NCI-H510A (cell line): ENCODE data around the gene SPR.
A peak's percentile ranks its signal among the peaks of the same experiment; 100 is the strongest.

ENCODE experiments used
- DNase-seq: peaks from one replicate; lab custom pipeline; 2025; lab: John Stamatoyannopoulos, UW

The SPR gene

DNA sequence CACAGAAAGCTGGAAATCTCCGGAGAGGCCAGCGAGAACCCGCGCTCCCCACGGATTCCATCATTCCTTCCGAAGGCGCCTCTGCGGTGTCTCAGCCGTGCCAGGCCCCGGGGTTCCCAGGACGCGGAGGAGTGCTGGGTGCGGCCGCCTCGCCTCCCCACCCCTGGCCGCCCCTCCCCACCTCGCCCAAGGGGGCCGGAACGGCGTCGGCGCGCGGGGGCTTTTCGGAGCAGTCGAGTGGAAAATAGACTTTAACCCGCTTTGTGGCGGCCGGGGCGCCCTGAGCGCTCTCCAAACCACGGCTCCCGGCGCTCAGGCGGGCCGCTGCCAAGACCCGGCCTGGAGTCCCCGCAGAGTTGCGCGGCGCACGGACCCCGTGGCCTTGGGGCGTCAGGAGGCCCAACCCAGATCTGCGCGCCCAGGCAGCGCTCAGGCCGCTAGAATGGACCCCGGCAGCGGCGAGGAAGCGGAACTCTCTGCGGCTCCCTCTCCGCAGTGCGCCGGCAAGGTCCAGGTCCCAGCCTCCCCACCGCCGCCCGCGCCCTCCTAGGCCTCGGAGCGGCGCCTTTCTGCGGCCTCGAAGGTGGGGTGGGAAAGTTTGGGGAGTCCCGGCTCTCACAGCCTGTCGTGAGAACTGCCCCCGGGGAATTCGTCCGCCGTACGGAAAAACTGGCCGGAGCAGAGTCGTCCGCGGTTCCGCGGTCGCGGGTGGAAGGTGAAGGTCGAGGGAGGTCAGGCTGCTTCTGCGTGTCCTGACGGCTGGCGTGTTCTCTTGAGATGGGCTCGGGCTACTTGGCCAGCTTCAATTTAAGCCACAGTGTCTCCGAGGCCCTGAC, 28.9 kb downstream of the SPR start:
- peak; percentile 36 for DNase-seq

DNA sequence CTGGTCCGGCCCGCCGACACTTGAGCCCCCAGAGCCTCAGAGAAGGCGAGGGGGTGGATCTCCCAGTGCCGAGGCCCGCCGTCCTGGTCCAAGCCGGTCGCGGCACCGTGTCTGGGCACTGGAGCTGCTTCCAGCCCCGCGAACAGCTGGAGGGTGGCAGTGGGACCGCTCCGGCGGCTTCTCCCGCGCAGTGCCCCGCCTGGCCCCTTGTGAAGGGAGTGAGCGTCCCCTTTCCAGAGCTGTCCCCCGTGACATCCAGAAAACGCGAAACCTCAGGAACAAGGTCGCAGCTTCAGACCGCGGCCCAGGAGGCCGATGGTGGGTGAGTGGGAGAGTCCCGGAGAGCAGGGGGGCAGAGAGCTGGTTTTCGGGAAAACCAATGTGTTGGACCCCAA, 29.5 kb downstream of the SPR start:
- DNase-seq = no peak

DNA sequence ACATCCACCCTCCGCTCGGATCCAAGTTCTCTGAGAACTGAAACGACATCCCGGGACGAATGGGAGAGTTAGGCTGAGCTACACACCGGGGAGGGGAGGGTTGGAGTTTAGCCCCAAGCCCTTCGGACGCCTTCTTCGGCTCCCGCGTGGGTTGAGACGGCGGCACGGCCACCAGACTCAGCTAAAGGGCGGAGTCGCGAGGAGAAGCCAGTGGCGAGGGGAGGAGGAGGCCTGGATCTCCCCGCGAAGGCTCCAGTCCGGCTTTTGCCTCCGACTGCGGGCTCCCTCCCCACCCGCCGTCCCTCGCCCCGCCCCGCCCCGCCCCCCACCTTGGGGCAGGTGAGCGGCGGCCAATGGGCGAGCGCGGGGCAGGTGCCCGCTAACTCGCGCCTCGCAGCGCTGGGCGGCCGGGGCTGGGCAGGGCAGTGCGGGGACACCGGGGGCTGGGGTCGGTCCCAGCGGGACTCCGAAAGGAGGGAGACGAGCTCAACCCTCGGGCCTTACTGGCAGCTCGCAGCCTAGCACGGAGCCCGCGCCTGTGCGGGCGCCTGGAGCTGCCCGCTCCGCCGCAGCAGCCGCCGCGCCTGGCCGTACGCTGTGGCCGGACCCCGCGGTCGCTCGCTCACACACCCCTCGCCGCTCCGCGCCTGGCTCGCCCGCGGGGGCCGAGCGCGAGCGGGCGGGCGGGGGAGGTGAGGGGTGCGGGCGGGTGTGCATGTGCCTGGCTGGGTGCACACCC, 30.1 kb downstream of the SPR start, which contains the start of gene EMX1:
EMX1 (plus strand) TSS at position 382 of the 739 bp plus-strand sequence; CDS start at position 716, 334 bp downstream.
- peak; percentile 80 for DNase-seq

DNA sequence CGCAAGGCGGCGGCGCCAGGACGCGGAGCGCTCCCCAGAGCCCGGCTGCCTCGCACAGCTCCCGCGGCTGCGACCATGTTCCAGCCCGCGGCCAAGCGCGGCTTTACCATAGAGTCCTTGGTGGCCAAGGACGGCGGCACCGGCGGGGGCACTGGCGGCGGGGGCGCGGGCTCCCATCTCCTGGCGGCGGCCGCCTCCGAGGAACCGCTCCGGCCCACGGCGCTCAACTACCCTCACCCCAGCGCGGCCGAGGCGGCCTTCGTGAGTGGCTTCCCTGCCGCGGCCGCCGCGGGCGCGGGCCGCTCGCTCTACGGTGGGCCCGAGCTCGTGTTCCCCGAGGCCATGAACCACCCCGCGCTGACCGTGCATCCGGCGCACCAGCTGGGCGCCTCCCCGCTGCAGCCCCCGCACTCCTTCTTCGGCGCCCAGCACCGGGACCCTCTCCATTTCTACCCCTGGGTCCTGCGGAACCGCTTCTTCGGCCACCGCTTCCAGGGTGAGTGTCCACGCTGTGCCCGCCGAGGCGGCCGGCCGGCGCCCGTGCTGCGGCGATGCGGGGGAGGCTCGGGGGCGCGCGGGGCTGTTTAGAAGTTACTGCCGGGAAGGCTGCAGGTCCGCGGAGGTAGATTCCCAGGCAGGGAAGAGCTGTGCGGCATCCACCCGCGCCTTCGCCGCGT, 30.8 kb downstream of the SPR start:
- no peak for DNase-seq

DNA sequence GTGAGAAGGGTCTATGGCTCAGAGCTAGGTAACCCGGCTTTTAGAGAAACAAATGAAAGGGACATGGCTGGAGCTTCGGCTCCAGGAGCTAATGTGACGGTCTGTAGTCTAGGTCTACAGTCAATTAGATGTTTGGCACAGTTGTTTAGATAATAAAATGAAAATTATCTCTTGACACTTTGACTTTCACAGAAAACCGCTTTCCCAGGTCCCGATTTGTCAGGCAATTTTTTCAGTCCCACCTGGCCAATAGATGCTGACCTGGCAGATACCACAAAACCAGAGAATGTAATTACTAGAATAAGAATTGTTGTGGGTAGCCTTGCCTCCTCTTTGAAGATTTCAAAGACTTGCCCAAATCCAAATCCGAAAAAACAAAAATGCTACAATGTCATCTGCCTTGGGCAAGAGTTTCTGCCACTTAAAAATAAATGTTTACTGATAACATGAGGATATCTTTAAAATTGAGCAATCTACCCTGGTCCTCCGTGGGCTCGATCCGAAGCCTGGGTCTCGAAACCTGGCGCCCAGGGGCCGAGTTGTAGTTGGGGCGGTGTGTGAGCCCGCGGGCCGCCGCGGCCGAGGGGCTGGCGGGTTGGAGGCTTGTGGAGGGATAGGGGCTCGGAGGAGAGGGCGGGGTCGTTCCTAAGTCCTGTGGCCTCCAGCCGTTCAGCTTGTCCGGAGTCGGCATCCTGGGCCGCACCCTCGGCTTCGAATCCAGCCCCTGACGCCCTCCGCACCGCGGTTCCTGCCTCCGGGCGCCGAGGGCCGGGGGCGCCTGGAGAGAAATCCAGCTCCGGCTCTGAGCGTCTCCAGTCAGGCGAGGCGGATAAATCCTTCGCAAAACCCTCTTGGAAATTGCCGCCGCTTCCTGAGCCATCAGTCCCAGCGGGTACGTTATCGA, 32.5 kb downstream of the SPR start:
- no peak for DNase-seq

- no peak for DNase-seq
Observed at GRCh38 chr2:72920318-72921087, 33.3 kb downstream of the SPR start.

GRCh38 chr2:72921088-72921851, 34.1 kb downstream of the SPR start:
- no peak for DNase-seq

- no peak for DNase-seq
Observed at GRCh38 chr2:72921853-72922252, 34.6 kb downstream of the SPR start.

- no peak for DNase-seq
Observed at GRCh38 chr2:72923833-72924352, 36.7 kb downstream of the SPR start.

GRCh38 chr2:72924353-72925240, 37.4 kb downstream of the SPR start:
- no peak for DNase-seq

DNA sequence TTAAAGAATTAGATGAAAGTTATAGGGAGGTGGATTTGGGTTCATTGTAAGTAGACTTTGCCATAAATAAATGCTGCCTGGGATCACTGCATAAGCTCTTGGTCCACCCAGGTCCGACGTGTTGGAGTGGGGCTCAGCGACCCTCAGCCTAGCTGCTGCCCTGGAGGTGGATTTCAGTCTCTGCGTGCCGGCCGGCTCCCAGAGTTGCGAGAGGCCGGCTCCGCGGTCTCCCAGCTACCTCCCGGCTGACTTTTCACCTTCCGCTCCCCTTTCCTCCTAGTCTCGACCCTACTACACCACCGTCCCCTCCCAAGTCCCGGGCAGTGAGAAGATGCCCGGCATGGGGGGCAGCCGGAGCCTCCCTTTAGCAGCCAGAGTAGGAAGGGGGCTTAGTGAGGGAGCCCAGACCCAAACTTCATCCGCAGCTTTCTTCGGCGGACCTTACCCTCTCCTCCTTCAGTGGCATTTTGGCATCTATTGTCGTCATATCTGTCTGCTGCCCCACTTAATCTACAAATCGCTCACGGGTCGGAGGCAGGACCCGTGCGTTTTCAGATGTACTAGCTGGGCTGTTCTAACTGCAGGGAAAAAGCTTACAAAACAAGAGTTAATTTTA, 38.2 kb downstream of the SPR start:
- no peak for DNase-seq

DNA sequence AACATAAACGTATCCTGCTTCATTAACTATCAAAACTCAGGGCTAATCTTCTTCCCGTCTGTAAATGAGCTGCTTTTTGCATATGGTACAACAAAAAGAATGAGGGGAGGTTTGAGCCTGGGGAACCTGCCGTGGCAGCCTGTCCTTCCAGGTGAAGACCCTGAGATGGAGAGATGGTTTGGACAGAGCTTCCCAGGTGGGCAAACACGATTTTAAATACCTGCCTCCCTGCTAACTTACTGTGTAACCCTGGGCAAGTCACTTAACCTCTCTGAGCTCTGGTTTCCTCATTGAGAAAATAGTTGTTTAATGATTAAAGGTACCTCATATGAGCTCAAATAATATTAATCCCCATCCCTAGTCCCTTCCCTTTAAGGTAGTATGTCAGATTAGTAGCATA, 39.2 kb downstream of the SPR start:
- no peak for DNase-seq

DNA sequence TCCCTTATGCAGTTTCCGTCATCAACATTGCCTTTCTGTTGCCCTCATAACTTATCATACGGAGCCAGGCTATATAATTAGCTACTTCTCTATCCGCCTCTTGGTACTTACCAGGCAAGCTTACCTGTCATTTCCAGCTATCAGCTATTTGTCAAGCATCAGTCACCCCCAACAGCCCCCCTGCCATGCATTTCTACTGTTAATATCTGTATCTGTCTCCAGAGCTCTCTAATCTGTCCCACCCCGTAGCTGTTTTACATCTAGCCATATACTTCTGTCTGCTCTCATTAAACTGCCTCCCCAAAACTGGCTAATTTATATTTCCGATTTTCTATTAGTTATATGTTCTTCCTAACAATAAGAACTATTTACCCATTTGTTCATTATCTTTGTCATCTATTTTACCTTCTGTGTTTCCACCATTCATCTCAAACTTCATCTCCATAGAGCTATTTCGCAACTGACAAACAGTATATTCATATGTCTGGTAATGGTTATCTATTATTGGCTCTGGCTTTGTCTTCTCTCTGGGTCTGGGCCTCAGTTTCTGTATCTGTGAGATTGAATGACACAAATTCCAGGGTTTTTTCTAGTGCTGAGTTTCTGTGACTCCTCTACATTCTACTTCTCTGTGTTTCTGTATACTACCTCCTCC, 39.7 kb downstream of the SPR start:
- DNase-seq = no peak

DNA sequence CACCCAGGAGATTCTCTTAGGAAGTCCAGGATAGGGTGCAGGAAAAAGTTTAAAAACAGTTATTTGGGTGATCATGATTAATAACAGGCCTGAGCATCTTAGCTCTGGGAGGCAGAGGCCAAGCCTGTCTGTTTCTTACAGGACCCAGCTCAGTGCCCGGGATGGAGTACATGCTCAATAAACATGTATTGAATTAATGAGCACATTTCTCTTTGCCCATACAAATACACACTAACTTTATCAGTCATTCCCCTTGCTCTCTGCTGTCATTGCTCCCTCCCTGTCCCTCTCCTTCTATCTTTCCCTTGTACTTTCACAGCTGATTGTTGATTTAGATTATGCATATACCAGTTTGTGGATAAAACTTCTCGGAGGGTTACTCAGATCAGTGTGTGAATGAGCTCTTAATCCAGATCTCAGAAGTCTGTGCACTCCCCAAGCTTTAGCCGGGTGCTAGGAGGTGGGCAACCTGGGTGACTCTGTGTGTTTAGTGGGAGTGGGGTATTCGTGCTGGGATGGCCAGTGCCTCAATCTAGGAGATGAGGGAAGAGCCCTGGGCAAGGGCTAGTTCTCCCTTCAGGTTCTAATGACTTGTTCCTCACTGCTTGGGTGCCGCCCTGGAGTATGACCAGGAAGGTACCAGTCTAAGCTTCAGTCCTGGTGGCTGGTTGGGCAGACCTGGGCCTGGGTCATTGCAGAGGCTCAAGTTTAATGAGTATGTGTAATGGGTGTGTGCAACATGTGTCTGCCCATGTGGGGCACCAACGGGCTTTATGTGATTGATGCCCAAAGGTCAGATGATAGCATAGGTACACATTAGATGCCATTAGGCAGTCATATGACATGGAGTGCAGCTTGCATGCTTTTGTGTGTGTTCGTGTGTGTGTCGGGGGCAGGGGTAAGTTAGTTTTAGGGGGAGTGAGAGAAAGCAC, 40.7 kb downstream of the SPR start:
- no peak for DNase-seq

GRCh38 chr2:72929010-72929409, 41.8 kb downstream of the SPR start:
- no peak for DNase-seq

DNA sequence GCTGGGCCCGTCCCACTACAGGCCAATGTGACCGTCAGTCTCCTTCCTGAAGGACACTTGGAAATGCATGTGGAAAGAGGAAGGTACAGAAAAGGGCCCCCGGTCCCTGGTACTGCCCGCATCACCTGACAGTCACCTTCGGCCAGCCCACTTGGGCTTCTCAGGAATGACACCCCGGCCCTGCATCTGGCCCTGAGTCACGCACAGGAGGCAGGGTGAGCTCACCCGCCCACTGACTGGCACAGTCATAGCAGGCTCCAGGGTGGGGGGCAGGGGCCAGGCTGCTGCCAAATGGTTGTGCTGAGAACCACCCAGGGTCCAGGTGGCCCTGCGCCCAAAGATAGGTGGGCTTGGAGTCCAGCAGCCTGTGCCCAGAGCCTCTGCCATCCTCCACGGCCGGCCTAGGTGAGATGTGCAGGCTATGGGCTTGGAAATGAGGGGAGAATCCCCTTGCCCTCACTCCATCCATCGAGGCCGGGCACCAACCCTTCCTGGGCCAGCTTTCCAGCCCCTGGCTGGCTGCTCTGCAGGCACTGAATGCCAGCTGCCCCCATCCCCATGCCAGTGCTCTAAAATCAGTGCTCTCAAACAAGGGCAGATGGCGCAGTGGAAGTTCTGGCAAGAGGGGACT, 44.2 kb downstream of the SPR start:
- no peak for DNase-seq
